SK-N-SH (cell line): Measurements from ENCODE around the gene HGS. TPM values are rescaled to one million over a fixed set of nuclear protein-coding genes. Genes with fewer than 3 reads are reported as not detected.

Experiments used
- CTCF ChIA-PET: fragments of 300-600, 350-600 bp; formaldehyde crosslinking; extraction: SDS; loops from one replicate; lab custom pipeline; 2021; lab: Yijun Ruan, JAX
- POLR2A ChIA-PET: fragments of 350-600 bp; sonication (Branson Sonifier 250); formaldehyde crosslinking; extraction: SDS; loops from one replicate; lab custom pipeline; 2020; ENCODE audit warnings: antibody characterized with exemption, inconsistent platforms; lab: Yijun Ruan, JAX
- DNase-seq: peaks from one replicate; pipeline ENCODE4 v3.0.0; 2012
- H2AFZ ChIP-seq: fragments of 200-600 bp; sonication (generic); 2 replicates; pipeline ENCODE4 v1.8.1; 2016; ENCODE audit warnings: antibody characterized with exemption, mild to moderate bottlenecking, low read depth
- H3F3A ChIP-seq: fragments of 200-600 bp; sonication (generic); replicated peaks from 2 replicates; pipeline ENCODE3; 2016; ENCODE audit warnings: antibody characterized with exemption, mild to moderate bottlenecking; ENCODE audit not compliant: insufficient read depth
- H3K27ac ChIP-seq, 2 experiments: fragments of 200-500 bp in 1 of 2; fragments of 200-600 bp in 1 of 2; sonication (Bioruptor generic) in 1 of 2; sonication (generic), shearing (Covaris generic) in 1 of 2; 2 replicates each; pipeline versions ENCODE4 v1.5.1 to v1.6.1; 2014 to 2016; ENCODE audit warnings: low read depth in 2 of 2, inconsistent platforms in 1 of 2, low read length in 1 of 2, mild to moderate bottlenecking in 1 of 2, mixed read lengths in 1 of 2
- H3K27me3 ChIP-seq: fragments of 200-600 bp; sonication (generic), shearing (Covaris generic); 2 replicates; pipeline ENCODE4 v1.6.1; 2016; ENCODE audit warnings: mixed run types; ENCODE audit not compliant: insufficient read depth
- H3K36me3 ChIP-seq, 2 experiments: fragments of 200-500 bp in 1 of 2; fragments of 200-600 bp in 1 of 2; sonication (Bioruptor generic) in 1 of 2; sonication (generic) in 1 of 2; replicated peaks in 1 of 2; 2 replicates each; pipeline versions ENCODE3 to v1.5.1; 2014 to 2016; ENCODE audit warnings: low read length in 1 of 2, mild to moderate bottlenecking in 1 of 2; ENCODE audit not compliant: insufficient read depth in 2 of 2, control insufficient read depth in 1 of 2
- H3K4me1 ChIP-seq, 2 experiments: fragments of 200-500 bp in 1 of 2; fragments of 200-600 bp in 1 of 2; sonication (Bioruptor generic) in 1 of 2; sonication (generic), shearing (Covaris generic) in 1 of 2; 2 replicates each; pipeline versions ENCODE4 v1.5.1 to v1.6.1; 2014 to 2016; ENCODE audit warnings: low read depth in 1 of 2, low read length in 1 of 2, mixed run types in 1 of 2; ENCODE audit not compliant: insufficient read depth in 2 of 2, control insufficient read depth in 1 of 2
- H3K4me2 ChIP-seq: fragments of 200-600 bp; sonication (generic), shearing (Covaris generic); 2 replicates; pipeline ENCODE4 v1.6.1; 2017; ENCODE audit warnings: mixed run types
- H3K4me3 ChIP-seq, 2 experiments: fragments of 200-500 bp in 1 of 2; fragments of 200-600 bp in 1 of 2; sonication (Bioruptor generic) in 1 of 2; sonication (generic), shearing (Covaris generic) in 1 of 2; 2 replicates each; pipeline versions ENCODE4 v1.5.1 to v1.8.1; 2014 to 2016; ENCODE audit warnings: low read depth in 2 of 2, inconsistent platforms in 1 of 2, low read length in 1 of 2, mild to moderate bottlenecking in 1 of 2, mixed read lengths in 1 of 2, moderate library complexity in 1 of 2
- H3K79me2 ChIP-seq: fragments of 200-600 bp; sonication (generic); 2 replicates; pipeline ENCODE4 v1.8.1; 2017; ENCODE audit warnings: mild to moderate bottlenecking; ENCODE audit not compliant: insufficient read depth
- H3K9ac ChIP-seq: fragments of 200-600 bp; sonication (generic); 2 replicates; pipeline ENCODE4 v1.6.1; 2017; ENCODE audit warnings: mixed run types
- H3K9me2 ChIP-seq: fragments of 200-600 bp; sonication (generic); 2 replicates; pipeline ENCODE4 v1.6.1; 2017; ENCODE audit warnings: mixed run types
- H3K9me3 ChIP-seq: fragments of 200-600 bp; sonication (generic); 2 replicates; pipeline ENCODE4 v1.6.1; 2017; ENCODE audit warnings: mixed run types, mild to moderate bottlenecking, moderate library complexity
- H4K20me1 ChIP-seq: fragments of 200-600 bp; sonication (generic); 2 replicates; pipeline ENCODE4 v1.6.1; 2017; ENCODE audit warnings: mild to moderate bottlenecking, mixed run types; ENCODE audit not compliant: insufficient read depth
- CHD2 ChIP-seq: fragments of 150-350 bp; IDR thresholded peaks from 2 replicates; pipeline ENCODE4 v1.6.1; 2018; ENCODE audit warnings: low read length; ENCODE audit not compliant: partially characterized antibody
- ELF1 ChIP-seq: IDR thresholded peaks from 2 replicates; pipeline ENCODE4 v1.4.0; 2012
- EP300 ChIP-seq, 2 experiments: IDR thresholded peaks; 2 replicates each; pipeline versions ENCODE4 v1.4.0 to v1.6.1; 2012; ENCODE audit warnings: borderline replicate concordance in 1 of 2, low read depth in 1 of 2, low read length in 1 of 2
- NFIC ChIP-seq: IDR thresholded peaks from 2 replicates; pipeline ENCODE4 v1.4.0; 2012; ENCODE audit warnings: borderline replicate concordance
- NRF1 ChIP-seq: IDR thresholded peaks from 2 replicates; pipeline ENCODE4 v1.6.1; 2012; ENCODE audit warnings: low read depth, mild to moderate bottlenecking, low read length
- RXRA ChIP-seq: IDR thresholded peaks from 2 replicates; pipeline ENCODE4 v1.4.0; 2012; ENCODE audit warnings: low read depth, mild to moderate bottlenecking, borderline replicate concordance
- TAF1 ChIP-seq: IDR thresholded peaks from 2 replicates; pipeline ENCODE4 v1.6.1; 2012; ENCODE audit warnings: low read depth, mild to moderate bottlenecking, low read length, moderate library complexity, borderline replicate concordance
- WGBS: methylation state at CpG from one replicate; pipeline ENCODE4 v1.1.6; 2017; ENCODE audit warnings: low lambda C conversion rate; 5-methylcytosine and 5-hydroxymethylcytosine counted together
- polyA plus RNA-seq, 3 experiments: library from polyadenylated mRNA; depleted of rRNA; stranded (reverse); fragments of >200 nt; gene quantifications; 2 replicates each; pipeline ENCODE4 v1.2.3, GENCODE V29; 2012
- TF ChIP-seq, protein P1 (sequence below): fragments of 150-350 bp; IDR thresholded peaks from 2 replicates; pipeline ENCODE4 v1.6.1; 2016; ENCODE audit warnings: mild to moderate bottlenecking, low read depth, low read length

The HGS gene
- polyA plus RNA-seq, 1 of the 3 experiments (the other 2 are of a cell fraction): 192 TPM

DNA sequence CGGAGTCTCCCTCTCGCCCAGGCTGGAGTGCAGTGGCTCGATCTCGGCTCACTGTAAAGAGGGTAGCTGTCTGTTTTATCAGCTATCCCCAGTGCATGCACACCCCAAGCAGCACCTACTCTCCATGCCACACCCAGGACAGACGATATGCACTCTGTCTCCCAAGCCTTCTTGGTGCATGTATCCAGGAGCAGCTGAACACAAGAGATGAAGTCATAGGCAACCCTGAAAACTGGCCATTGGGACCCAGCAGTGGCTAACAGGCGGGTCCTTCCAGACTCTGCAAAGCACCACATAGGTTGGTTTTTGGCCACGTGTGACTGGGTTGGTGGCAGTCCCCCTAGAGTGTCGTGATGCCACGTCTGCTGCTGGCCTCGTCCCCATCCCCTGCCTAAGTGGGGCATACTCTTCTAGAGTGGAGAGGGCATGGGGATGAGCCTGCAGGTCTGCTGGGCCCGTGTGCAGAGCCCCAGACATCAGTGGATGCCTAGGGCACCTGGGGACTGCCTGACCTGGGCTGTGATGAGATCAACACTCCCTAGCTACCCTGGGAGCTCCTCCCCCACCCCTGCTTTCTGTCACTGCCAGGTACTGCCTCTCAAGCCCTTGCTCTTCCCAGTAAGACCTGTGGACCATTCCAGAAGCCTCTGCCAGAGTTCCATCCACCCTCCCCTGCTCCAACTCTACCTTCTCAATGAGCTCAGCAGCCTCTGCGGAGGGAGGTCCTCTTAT is 36.8 kb upstream of the HGS start:
- Histone ChIP-seq H3K27ac (no peak overlapping the region), H3K4me3 (no peak overlapping the region), H3K4me1 (peaks cover 7 to 11% of the 10 kb centered on the region in 2 experiments; a peak in 3 of 4 replicates), H3K36me3 (no peaks in the 10 kb centered on the region), H3K4me2 (no peak overlapping the region), H2AFZ (no peak overlapping the region), H3K79me2 (no peaks in the 10 kb centered on the region), H3F3A (peaks cover 3% of the 10 kb centered on the region), H3K9me3 (peaks cover 3% of the 10 kb centered on the region; the same call in 1 of the 2 replicates), H3K9ac (no peak overlapping the region), H3K27me3 (no peaks in the 10 kb centered on the region; the same call in 1 of the 2 replicates), H3K9me2 (no peaks in the 10 kb centered on the region), H4K20me1 (no peaks in the 10 kb centered on the region)
- POLR2A ChIA-PET: interaction anchor here (0.6 kb wide), 1 partner anchor 406 kb away, joined by 4 read pairs; no protein-coding TSS in a partner anchor
- TF ChIP-seq CHD2 (no peak), TAF1 (no peak), NRF1 (no peak), EP300 (IDR thresholded peaks at IDR 0.05; ENCODE audit: borderline replicate concordance in 1 of 2, low read depth in 1 of 2, low read length in 1 of 2) (no peak), NFIC (no peak), RXRA (no peak), ELF1 (no peak)
- WGBS: 70% methylated on average over 11 of the region's 12 CpGs
- CTCF ChIA-PET: interaction anchor here (1.2 to 2.3 kb wide), 3 partner anchors 17 to 46 kb away, joined by 3 to 7 read pairs (median 4); no protein-coding TSS in a partner anchor
- DNase-seq: peak; percentile 49

DNA sequence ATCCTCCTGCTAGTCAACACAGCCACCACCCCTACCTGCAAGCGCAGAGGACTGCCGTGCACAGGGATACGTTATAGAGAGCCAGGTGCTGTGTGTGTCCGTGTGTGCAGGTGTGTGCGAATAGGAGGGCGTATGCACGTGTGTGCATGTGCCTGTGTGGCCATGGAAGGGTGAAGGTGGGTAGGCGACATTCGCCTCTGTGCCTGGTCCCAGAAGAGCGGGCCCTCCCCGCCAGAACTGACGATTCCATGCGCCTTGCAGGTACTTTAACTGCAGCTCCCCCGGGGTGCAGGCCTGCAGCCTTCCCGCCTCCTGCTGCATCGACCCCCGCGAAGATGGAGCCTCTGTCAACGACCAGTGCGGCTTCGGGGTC is 36.2 kb upstream of the HGS start:
- Histone ChIP-seq H3K4me3 (no peak overlapping the region), H3K9ac (no peak overlapping the region), H3K27ac (no peak overlapping the region), H3K4me2 (no peak overlapping the region), H4K20me1 (no peaks in the 10 kb centered on the region), H3K36me3 (no peaks in the 10 kb centered on the region), H3K4me1 (peaks cover 6 to 7% of the 10 kb centered on the region in 2 experiments; a peak in 3 of 4 replicates), H3K79me2 (no peaks in the 10 kb centered on the region), H3F3A (peaks cover 3% of the 10 kb centered on the region), H3K27me3 (no peaks in the 10 kb centered on the region; the same call in 1 of the 2 replicates), H2AFZ (no peak overlapping the region), H3K9me3 (peaks cover 3% of the 10 kb centered on the region; the same call in 1 of the 2 replicates), H3K9me2 (no peaks in the 10 kb centered on the region)
- CTCF ChIA-PET: interaction anchor here (1.2 to 2.3 kb wide), 4 partner anchors 11 to 47 kb away, joined by 3 to 7 read pairs (median 4); partner anchors contain the start of genes NPLOC4 and TSPAN10
- TF ChIP-seq, protein P1, sequence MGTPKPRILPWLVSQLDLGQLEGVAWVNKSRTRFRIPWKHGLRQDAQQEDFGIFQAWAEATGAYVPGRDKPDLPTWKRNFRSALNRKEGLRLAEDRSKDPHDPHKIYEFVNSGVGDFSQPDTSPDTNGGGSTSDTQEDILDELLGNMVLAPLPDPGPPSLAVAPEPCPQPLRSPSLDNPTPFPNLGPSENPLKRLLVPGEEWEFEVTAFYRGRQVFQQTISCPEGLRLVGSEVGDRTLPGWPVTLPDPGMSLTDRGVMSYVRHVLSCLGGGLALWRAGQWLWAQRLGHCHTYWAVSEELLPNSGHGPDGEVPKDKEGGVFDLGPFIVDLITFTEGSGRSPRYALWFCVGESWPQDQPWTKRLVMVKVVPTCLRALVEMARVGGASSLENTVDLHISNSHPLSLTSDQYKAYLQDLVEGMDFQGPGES: no peak
- no peak for DNase-seq
- POLR2A ChIA-PET: interaction anchor here (0.6 kb wide), 1 partner anchor 407 kb away, joined by 4 read pairs; no protein-coding TSS in a partner anchor
- 59% methylated on average over 21 of the region's 21 CpGs for WGBS
